K562 (cell line): Measurements from ENCODE around the gene ARID4B. TPM values are rescaled to one million over a fixed set of nuclear protein-coding genes. Genes with fewer than 3 reads are reported as not detected.

Experiments
- GABPB1 ChIP-seq: sonication (generic); formaldehyde crosslinking; IDR thresholded peaks from 2 replicates; pipeline ENCODE4 v1.8.0; 2022; ENCODE audit warnings: mild to moderate bottlenecking, missing genetic modification reagents
- GTF2F1 ChIP-seq: IDR thresholded peaks from 2 replicates; pipeline ENCODE4 v1.6.1; 2011; ENCODE audit warnings: low read depth, low read length, improper control_type of control experiment
- RCOR1 ChIP-seq, 2 experiments: IDR thresholded peaks; 2 replicates each; pipeline ENCODE4 v1.6.1; 2012; ENCODE audit warnings: low read depth in 2 of 2, low read length in 2 of 2, borderline replicate concordance in 1 of 2, improper control_type of control experiment in 1 of 2
- TGIF2 ChIP-seq: sonication (generic); formaldehyde crosslinking; IDR thresholded peaks from 2 replicates; pipeline ENCODE4 v1.8.1; 2022; ENCODE audit warnings: mild to moderate bottlenecking, missing genetic modification reagents, moderate library complexity
- ZKSCAN8 ChIP-seq: fragments of 200-800 bp; sonication (Bioruptor generic); IDR thresholded peaks from 2 replicates; pipeline ENCODE4 v1.6.1; 2016; ENCODE audit warnings: missing genetic modification characterization, missing compliant biosample characterization
- polyA plus RNA-seq, 8 experiments: library from polyadenylated mRNA; depleted of rRNA in 4 of 8; stranded (reverse) in 5 of 8; unstranded in 3 of 8; fragments of >200 nt; fragmentation: Nextera tagmentation in 2 of 8; fragmentation: Illumina TruSeq in 1 of 8; extraction: Ambion mirVana in 2 of 8; extraction: Trizol in 1 of 8; gene quantifications; 2 replicates each; pipeline versions ENCODE4 v1.2.1 to v1.2.3, GENCODE V29; 2011 to 2014; ENCODE audit warnings: inconsistent platforms in 1 of 8, missing spikeins in 1 of 8
- total RNA-seq, 7 experiments: library from RNA; depleted of rRNA in 6 of 7; stranded (reverse); fragments of >200 nt in 6 of 7; fragmentation: Illumina TruSeq in 2 of 7; extraction: Trizol in 2 of 7; gene quantifications; 2 replicates each; pipeline versions ENCODE4 v1.2.1 to v1.2.3, GENCODE V29; 2011 to 2021; ENCODE audit warnings: low replicate concordance in 1 of 7
- TF ChIP-seq, protein P1 (sequence below), 2 experiments: fragments of 150-350 bp in 1 of 2; IDR thresholded peaks; 2 replicates each; pipeline ENCODE4 v1.6.1; 2012 to 2016; ENCODE audit warnings: low read depth in 2 of 2, low read length in 2 of 2, mild to moderate bottlenecking in 1 of 2, moderate library complexity in 1 of 2
- TF ChIP-seq, protein P2 (sequence below): fragments of 250-450 bp; sonication (Bioruptor Pico); IDR thresholded peaks from 2 replicates; pipeline ENCODE4 v1.5.0; 2021; ENCODE audit warnings: mild to moderate bottlenecking, moderate library complexity
- TF ChIP-seq, protein P3 (sequence below): fragments of 450-650 bp; formaldehyde crosslinking; IDR thresholded peaks from 2 replicates; pipeline ENCODE4 v1.4.0; 2022; ENCODE audit warnings: missing genetic modification characterization
- TF ChIP-seq, protein P4 (sequence below): IDR thresholded peaks from 2 replicates; pipeline ENCODE4 v1.6.1; 2016; ENCODE audit warnings: missing genetic modification characterization, missing compliant biosample characterization
- TF ChIP-seq, protein P5 (sequence below): fragments of 250-450 bp; sonication (Bioruptor Pico); IDR thresholded peaks from 2 replicates; pipeline ENCODE4 v1.8.0; 2021; ENCODE audit warnings: mild to moderate bottlenecking, moderate library complexity
- TF ChIP-seq, protein P6 (sequence below): fragments of 450-650 bp; IDR thresholded peaks from 2 replicates; pipeline ENCODE4 v1.6.1; 2017; ENCODE audit warnings: mild to moderate bottlenecking, moderate library complexity

ARID4B gene
- total and polyA plus RNA-seq, 9 of the 15 experiments (the other 6 are each of a cell fraction or from before 2014, with no cell fraction given): 8.4 to 38.9 (median 18.5) TPM

DNA sequence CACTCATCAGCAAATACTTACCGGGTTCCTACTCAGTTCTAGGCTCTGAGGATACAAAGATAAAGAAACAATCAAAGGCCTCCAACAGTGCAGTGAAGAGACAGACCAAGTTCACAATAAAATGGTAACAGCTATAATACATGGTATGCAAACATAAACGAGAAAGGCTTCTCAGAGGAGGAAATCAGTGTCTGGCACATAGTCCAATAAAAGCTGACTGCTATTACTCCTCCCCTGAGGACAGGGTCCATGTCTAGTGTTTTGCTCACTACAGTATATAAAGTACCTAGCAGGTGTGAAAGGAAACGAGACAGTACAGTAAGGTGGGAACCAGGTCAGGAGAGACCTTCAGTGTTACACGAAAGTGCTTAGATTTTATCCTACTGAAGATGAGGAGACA lies 171.2 kb downstream of the ARID4B start (continued):
- TF ChIP-seq, protein P1, sequence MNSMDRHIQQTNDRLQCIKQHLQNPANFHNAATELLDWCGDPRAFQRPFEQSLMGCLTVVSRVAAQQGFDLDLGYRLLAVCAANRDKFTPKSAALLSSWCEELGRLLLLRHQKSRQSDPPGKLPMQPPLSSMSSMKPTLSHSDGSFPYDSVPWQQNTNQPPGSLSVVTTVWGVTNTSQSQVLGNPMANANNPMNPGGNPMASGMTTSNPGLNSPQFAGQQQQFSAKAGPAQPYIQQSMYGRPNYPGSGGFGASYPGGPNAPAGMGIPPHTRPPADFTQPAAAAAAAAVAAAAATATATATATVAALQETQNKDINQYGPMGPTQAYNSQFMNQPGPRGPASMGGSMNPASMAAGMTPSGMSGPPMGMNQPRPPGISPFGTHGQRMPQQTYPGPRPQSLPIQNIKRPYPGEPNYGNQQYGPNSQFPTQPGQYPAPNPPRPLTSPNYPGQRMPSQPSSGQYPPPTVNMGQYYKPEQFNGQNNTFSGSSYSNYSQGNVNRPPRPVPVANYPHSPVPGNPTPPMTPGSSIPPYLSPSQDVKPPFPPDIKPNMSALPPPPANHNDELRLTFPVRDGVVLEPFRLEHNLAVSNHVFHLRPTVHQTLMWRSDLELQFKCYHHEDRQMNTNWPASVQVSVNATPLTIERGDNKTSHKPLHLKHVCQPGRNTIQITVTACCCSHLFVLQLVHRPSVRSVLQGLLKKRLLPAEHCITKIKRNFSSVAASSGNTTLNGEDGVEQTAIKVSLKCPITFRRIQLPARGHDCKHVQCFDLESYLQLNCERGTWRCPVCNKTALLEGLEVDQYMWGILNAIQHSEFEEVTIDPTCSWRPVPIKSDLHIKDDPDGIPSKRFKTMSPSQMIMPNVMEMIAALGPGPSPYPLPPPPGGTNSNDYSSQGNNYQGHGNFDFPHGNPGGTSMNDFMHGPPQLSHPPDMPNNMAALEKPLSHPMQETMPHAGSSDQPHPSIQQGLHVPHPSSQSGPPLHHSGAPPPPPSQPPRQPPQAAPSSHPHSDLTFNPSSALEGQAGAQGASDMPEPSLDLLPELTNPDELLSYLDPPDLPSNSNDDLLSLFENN (IDR thresholded peaks at IDR 0.05; ENCODE audit: low read depth in 2 of 2, low read length in 2 of 2): no peak
- TF ChIP-seq, protein P2, sequence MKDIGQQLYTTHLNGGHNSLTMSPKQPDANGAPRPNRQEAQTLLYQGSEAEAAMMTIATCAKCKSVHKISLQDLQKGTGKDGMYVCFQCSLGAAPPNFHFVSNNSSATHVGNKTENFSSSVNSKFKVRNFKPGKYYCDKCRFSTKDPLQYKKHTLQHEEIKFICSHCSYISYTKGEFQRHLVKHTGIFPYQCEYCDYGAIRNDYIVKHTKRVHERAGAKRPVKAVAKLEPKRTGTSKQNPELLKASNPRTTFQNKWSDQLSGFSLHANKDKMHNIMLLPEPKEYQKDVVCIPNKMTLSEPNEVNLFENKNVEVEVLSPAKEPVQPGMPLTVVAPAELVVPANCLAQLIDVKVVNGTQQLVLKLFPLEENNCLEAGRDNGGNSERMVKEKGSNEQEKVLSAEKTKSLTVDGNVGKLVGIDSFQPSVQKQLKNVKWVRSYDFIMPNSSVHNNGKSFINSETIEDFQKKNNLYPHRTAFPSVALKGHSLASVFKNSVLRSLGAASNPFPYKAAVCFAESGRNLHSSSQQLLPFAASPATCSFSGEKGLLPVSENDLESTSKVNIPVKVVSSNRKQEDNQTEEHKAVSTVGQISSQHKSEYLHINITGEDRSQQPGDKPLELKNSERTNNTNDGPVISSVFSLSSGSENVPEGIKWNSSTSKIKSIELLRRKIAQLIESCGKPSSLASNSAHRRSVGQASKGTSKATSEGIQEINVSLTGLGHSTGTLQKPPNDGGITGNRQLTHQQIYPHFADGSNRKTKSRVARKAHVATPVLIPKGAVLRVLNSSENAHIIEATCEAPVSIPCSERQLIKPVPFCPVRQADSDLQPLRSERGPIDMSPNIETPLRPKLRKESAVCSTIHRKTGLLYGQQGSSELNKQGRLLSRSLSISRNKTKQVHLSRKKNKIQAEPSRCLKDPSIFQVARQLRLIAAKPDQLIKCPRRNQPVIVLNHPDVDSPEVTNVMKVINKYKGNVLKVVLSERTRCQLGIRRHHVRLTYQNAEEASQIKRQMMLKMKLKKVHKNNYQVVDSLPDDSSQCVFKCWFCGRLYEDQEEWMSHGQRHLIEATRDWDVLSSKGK (CRISPR knock-in tag): no peak
- no peak for TF ChIP-seq TGIF2 (CRISPR knock-in tag)
- TF ChIP-seq GTF2F1: no peak
- TF ChIP-seq RCOR1 (IDR thresholded peaks at IDR 0.05; ENCODE audit: borderline replicate concordance in 1 of 2, low read depth in 2 of 2, low read length in 2 of 2): no peak
- no peak for TF ChIP-seq GABPB1 (CRISPR knock-in tag)
- TF ChIP-seq, protein P3, sequence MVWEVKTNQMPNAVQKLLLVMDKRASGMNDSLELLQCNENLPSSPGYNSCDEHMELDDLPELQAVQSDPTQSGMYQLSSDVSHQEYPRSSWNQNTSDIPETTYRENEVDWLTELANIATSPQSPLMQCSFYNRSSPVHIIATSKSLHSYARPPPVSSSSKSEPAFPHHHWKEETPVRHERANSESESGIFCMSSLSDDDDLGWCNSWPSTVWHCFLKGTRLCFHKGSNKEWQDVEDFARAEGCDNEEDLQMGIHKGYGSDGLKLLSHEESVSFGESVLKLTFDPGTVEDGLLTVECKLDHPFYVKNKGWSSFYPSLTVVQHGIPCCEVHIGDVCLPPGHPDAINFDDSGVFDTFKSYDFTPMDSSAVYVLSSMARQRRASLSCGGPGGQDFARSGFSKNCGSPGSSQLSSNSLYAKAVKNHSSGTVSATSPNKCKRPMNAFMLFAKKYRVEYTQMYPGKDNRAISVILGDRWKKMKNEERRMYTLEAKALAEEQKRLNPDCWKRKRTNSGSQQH (CRISPR knock-in tag): no peak
- TF ChIP-seq, protein P4, sequence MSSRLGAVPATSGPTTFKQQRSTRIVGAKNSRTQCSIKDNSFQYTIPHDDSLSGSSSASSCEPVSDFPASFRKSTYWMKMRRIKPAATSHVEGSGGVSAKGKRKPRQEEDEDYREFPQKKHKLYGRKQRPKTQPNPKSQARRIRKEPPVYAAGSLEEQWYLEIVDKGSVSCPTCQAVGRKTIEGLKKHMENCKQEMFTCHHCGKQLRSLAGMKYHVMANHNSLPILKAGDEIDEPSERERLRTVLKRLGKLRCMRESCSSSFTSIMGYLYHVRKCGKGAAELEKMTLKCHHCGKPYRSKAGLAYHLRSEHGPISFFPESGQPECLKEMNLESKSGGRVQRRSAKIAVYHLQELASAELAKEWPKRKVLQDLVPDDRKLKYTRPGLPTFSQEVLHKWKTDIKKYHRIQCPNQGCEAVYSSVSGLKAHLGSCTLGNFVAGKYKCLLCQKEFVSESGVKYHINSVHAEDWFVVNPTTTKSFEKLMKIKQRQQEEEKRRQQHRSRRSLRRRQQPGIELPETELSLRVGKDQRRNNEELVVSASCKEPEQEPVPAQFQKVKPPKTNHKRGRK: no peak
- TF ChIP-seq ZKSCAN8 (CRISPR knock-in tag): no peak
- TF ChIP-seq, protein P5, sequence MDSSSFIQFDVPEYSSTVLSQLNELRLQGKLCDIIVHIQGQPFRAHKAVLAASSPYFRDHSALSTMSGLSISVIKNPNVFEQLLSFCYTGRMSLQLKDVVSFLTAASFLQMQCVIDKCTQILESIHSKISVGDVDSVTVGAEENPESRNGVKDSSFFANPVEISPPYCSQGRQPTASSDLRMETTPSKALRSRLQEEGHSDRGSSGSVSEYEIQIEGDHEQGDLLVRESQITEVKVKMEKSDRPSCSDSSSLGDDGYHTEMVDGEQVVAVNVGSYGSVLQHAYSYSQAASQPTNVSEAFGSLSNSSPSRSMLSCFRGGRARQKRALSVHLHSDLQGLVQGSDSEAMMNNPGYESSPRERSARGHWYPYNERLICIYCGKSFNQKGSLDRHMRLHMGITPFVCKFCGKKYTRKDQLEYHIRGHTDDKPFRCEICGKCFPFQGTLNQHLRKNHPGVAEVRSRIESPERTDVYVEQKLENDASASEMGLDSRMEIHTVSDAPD (CRISPR knock-in tag): no peak
- TF ChIP-seq, protein P6, sequence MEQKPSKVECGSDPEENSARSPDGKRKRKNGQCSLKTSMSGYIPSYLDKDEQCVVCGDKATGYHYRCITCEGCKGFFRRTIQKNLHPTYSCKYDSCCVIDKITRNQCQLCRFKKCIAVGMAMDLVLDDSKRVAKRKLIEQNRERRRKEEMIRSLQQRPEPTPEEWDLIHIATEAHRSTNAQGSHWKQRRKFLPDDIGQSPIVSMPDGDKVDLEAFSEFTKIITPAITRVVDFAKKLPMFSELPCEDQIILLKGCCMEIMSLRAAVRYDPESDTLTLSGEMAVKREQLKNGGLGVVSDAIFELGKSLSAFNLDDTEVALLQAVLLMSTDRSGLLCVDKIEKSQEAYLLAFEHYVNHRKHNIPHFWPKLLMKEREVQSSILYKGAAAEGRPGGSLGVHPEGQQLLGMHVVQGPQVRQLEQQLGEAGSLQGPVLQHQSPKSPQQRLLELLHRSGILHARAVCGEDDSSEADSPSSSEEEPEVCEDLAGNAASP: no peak
